ENCODE data around the gene SMIM36. TPM values are rescaled to one million over a fixed set of nuclear protein-coding genes. Genes with fewer than 3 reads are reported as not detected.
"Not testable (repeated sequence)": the region's sequence is repeated elsewhere in the genome, so short reads cannot be mapped to it uniquely, and the experiment has no call there.

The SMIM36 gene
- total and polyA plus RNA-seq, 2 experiments from 2014 or later: not detected

- not testable (repeated sequence) for H3K9me2 ChIP-seq (ENCODE audit: insufficient read depth); ATAC-seq; H3K4me1 ChIP-seq (ENCODE audit: insufficient read depth); H3K4me1 Mint-ChIP-seq; H3K27me3 ChIP-seq (ENCODE audit: insufficient read depth); H4K20me1 ChIP-seq (replicated peaks; ENCODE audit: insufficient read depth); H3K4me3 ChIP-seq; H3K36me3 ChIP-seq (ENCODE audit: insufficient read depth); H3K27me3 Mint-ChIP-seq (ENCODE audit: insufficient read depth, low read depth, poor library complexity); H3K36me3 Mint-ChIP-seq (ENCODE audit: low read depth); H3F3A ChIP-seq (replicated peaks; ENCODE audit: low read depth); H3K4me3 Mint-ChIP-seq; H3K27ac Mint-ChIP-seq; H3K4me2 ChIP-seq; H2AFZ ChIP-seq; DNase-seq (ENCODE audit: low spot score); H3K27ac ChIP-seq (ENCODE audit: low read depth); H3K79me2 ChIP-seq (replicated peaks; ENCODE audit: insufficient read depth); H3K9me3 Mint-ChIP-seq
Measured at GRCh38 chr17:55501626-55502025, 9.6 kb downstream of the SMIM36 start.

DNA sequence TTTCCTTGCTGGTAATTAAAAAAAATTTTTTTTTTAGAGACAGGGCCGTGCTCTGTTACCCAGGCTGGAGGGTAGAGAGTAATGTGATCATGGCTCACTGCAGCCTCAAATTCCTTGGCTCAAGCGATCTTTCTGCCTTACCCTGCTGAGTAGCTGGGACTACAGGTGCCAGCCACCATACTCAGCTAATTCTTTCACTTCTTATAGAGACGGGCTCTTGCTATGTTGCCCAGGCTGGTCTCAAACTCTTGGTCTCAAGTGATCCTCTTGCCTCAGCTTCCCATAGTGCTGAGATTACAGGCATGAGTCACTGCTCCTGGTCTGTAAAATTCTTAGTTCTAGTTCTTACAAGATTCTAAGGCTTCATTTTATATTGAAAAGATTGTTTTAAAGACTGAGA lies 11.1 kb downstream of the SMIM36 start:
- H3K4me1 Mint-ChIP-seq: no peaks in the 10 kb centered on the region
- H3K27ac Mint-ChIP-seq: no peak overlapping the region
- H3K4me3 ChIP-seq: no peak overlapping the region
- H3K27me3 Mint-ChIP-seq (ENCODE audit: insufficient read depth, low read depth, poor library complexity): peaks cover 1% of the 10 kb centered on the region
- DNase-seq (ENCODE audit: low spot score): no peak
- no peaks in the 10 kb centered on the region; the same call in 2 of the 3 replicates for H3K36me3 Mint-ChIP-seq (ENCODE audit: low read depth)
- H4K20me1 ChIP-seq (replicated peaks; ENCODE audit: insufficient read depth): no peaks in the 10 kb centered on the region
- H3K27ac ChIP-seq (ENCODE audit: low read depth): no peak overlapping the region
- H3K79me2 ChIP-seq (replicated peaks; ENCODE audit: insufficient read depth): no peaks in the 10 kb centered on the region
- no peaks in the 10 kb centered on the region for H3K9me2 ChIP-seq (ENCODE audit: insufficient read depth)
- no peaks in the 10 kb centered on the region for H3K27me3 ChIP-seq (ENCODE audit: insufficient read depth)
- no peaks in the 10 kb centered on the region for H3K4me1 ChIP-seq (ENCODE audit: insufficient read depth)
- no peak overlapping the region for H3K4me2 ChIP-seq
- no peak overlapping the region for H3K4me3 Mint-ChIP-seq
- no peak for TF ChIP-seq CREB1 (CRISPR knock-in tag; IDR thresholded peaks at IDR 0.05; ENCODE audit: low read depth)
- no peak for TF ChIP-seq ZNF114 (CRISPR knock-in tag; IDR thresholded peaks at IDR 0.05)
- TF ChIP-seq, protein P1, sequence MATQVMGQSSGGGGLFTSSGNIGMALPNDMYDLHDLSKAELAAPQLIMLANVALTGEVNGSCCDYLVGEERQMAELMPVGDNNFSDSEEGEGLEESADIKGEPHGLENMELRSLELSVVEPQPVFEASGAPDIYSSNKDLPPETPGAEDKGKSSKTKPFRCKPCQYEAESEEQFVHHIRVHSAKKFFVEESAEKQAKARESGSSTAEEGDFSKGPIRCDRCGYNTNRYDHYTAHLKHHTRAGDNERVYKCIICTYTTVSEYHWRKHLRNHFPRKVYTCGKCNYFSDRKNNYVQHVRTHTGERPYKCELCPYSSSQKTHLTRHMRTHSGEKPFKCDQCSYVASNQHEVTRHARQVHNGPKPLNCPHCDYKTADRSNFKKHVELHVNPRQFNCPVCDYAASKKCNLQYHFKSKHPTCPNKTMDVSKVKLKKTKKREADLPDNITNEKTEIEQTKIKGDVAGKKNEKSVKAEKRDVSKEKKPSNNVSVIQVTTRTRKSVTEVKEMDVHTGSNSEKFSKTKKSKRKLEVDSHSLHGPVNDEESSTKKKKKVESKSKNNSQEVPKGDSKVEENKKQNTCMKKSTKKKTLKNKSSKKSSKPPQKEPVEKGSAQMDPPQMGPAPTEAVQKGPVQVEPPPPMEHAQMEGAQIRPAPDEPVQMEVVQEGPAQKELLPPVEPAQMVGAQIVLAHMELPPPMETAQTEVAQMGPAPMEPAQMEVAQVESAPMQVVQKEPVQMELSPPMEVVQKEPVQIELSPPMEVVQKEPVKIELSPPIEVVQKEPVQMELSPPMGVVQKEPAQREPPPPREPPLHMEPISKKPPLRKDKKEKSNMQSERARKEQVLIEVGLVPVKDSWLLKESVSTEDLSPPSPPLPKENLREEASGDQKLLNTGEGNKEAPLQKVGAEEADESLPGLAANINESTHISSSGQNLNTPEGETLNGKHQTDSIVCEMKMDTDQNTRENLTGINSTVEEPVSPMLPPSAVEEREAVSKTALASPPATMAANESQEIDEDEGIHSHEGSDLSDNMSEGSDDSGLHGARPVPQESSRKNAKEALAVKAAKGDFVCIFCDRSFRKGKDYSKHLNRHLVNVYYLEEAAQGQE (IDR thresholded peaks at IDR 0.05; ENCODE audit: unreplicated experiment): no peak
- TF ChIP-seq STAT1 (IDR thresholded peaks at IDR 0.05; ENCODE audit: unreplicated experiment): no peak
- no peak for TF ChIP-seq EZH2 (IDR thresholded peaks at IDR 0.05; ENCODE audit: low read depth, unreplicated experiment)
- no peak for TF ChIP-seq CTCF (conservative IDR thresholded peaks at IDR 0.05; ENCODE audit: low read depth in 2 of 2)
- no peak for TF ChIP-seq EZH2phosphoT487 (IDR thresholded peaks at IDR 0.05; ENCODE audit: unreplicated experiment)
- H2AFZ ChIP-seq: no peak overlapping the region
- H3F3A ChIP-seq (replicated peaks; ENCODE audit: low read depth): peaks cover 4% of the 10 kb centered on the region; the same call in 1 of the 2 replicates
- H3K9me3 Mint-ChIP-seq: no peaks in the 10 kb centered on the region
- no peaks in the 10 kb centered on the region for H3K36me3 ChIP-seq (ENCODE audit: insufficient read depth)
- ATAC-seq: no peak; the same call in 2 of the 3 replicates
